ENCODE results near the gene VDR.

- TF ChIP-seq CTCF (IDR thresholded peaks at IDR 0.05) (no peak), POLR2A (IDR thresholded peaks at IDR 0.05) (no peak)
These were observed 71.2 kb downstream of the VDR start for GRCh38 chr12:47833591-47834012.

Data from esophagus squamous epithelium (tissue), 4 donors.